ENCODE measurements around the gene ONECUT1.

DNA sequence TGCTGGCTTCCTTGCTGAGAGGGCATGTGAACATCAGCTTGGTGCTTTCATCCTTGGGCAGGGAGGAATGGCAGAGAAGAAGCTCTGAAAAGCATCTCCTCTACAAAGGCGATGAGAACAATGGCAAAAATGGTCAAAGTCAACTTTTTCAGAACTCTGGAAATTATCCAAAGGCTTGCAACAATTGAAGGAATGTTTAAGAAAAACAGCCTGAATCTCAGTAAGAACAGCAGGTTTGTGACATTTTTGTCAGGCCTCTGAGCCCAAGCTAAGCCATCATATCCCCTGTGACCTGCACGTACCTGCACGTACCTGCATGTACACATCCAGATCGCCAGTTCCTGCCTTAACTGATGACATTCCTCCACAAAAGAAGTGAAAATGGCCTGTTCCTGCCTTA lies 51.8 kb downstream of the ONECUT1 start:
- TF ChIP-seq, protein P1, sequence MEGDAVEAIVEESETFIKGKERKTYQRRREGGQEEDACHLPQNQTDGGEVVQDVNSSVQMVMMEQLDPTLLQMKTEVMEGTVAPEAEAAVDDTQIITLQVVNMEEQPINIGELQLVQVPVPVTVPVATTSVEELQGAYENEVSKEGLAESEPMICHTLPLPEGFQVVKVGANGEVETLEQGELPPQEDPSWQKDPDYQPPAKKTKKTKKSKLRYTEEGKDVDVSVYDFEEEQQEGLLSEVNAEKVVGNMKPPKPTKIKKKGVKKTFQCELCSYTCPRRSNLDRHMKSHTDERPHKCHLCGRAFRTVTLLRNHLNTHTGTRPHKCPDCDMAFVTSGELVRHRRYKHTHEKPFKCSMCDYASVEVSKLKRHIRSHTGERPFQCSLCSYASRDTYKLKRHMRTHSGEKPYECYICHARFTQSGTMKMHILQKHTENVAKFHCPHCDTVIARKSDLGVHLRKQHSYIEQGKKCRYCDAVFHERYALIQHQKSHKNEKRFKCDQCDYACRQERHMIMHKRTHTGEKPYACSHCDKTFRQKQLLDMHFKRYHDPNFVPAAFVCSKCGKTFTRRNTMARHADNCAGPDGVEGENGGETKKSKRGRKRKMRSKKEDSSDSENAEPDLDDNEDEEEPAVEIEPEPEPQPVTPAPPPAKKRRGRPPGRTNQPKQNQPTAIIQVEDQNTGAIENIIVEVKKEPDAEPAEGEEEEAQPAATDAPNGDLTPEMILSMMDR (IDR thresholded peaks at IDR 0.05): no peak
- no peak for TF ChIP-seq POLR2A (IDR thresholded peaks at IDR 0.05)
